Pons (tissue), 1 donor: Measurements from ENCODE around the gene NALCN.

ENCODE experiments used
- DNase-seq: peaks from one replicate; pipeline ENCODE4 v3.0.0-alpha.2; 2016; ENCODE audit warnings: low spot score

NALCN gene

GRCh38 chr13:101121608-101122007 is 294.7 kb downstream of the NALCN start:
- no peak for DNase-seq

- no peak for DNase-seq
Observed at GRCh38 chr13:101120007-101120406, 296.3 kb downstream of the NALCN start.

- DNase-seq, result no peak
Observed at GRCh38 chr13:101116826-101117225, 299.5 kb downstream of the NALCN start.

- DNase-seq, result no peak
Observed at GRCh38 chr13:101116341-101116740, 300.0 kb downstream of the NALCN start.

GRCh38 chr13:101115762-101116171 is 300.5 kb downstream of the NALCN start:
- peak; percentile 67 for DNase-seq

GRCh38 chr13:101111894-101112293 is 304.4 kb downstream of the NALCN start:
- no peak for DNase-seq

- DNase-seq, result no peak
Observed at GRCh38 chr13:101109005-101109404, 307.3 kb downstream of the NALCN start.

GRCh38 chr13:101098873-101099272 is 317.4 kb downstream of the NALCN start:
- DNase-seq, result no peak

- DNase-seq, result no peak
Observed at GRCh38 chr13:101092985-101093384, 323.3 kb downstream of the NALCN start.

- DNase-seq, result no peak
Observed at GRCh38 chr13:101090287-101090686, 326.0 kb downstream of the NALCN start.

- DNase-seq, result no peak
Observed at GRCh38 chr13:101085551-101085950, 330.8 kb downstream of the NALCN start.

GRCh38 chr13:101082441-101082840 is 333.9 kb downstream of the NALCN start:
- no peak for DNase-seq

- no peak for DNase-seq
Observed at GRCh38 chr13:101080616-101081015, 335.7 kb downstream of the NALCN start.

- no peak for DNase-seq
Observed at GRCh38 chr13:101065329-101065728, 351.0 kb downstream of the NALCN start.

- no peak for DNase-seq
Observed at GRCh38 chr13:101059793-101060192, 356.5 kb downstream of the NALCN start.

- DNase-seq, result no peak
Observed at GRCh38 chr13:101058841-101059240, 357.5 kb downstream of the NALCN start.

- peak; percentile 14 for DNase-seq
Observed at GRCh38 chr13:101053301-101054093, 362.8 kb downstream of the NALCN start.

GRCh38 chr13:101049166-101049850 is 367.0 kb downstream of the NALCN start:
- no peak for DNase-seq

- no peak for DNase-seq
Observed at GRCh38 chr13:101036546-101036945, 379.8 kb downstream of the NALCN start.

- DNase-seq, result no peak
Observed at GRCh38 chr13:101035119-101035620, 381.1 kb downstream of the NALCN start.

GRCh38 chr13:101026736-101027398 is 389.4 kb downstream of the NALCN start:
- DNase-seq, result no peak

- DNase-seq, result no peak
Observed at GRCh38 chr13:101026328-101026727, 390.0 kb downstream of the NALCN start.

- no peak for DNase-seq
Observed at GRCh38 chr13:101025925-101026324, 390.4 kb downstream of the NALCN start.
